ENCODE results near the gene AK5.
"Not testable (repeated sequence)": the region's sequence is repeated elsewhere in the genome, so short reads cannot be mapped to it uniquely, and the experiment has no call there.

AK5 gene

GRCh38 chr1:77300566-77300965 lies 18.7 kb downstream of the AK5 start:
- H3K4me3 ChIP-seq (ENCODE audit: low read depth, low read length), result no peak overlapping the region
- TF ChIP-seq CTCF (IDR thresholded peaks at IDR 0.05; ENCODE audit: insufficient read depth, low read depth, low read length, missing control alignments), result no peak
- no peak for DNase-seq (ENCODE audit: low read depth)

- H3K4me3 ChIP-seq (ENCODE audit: low read depth, low read length), result no peak overlapping the region
- TF ChIP-seq CTCF (IDR thresholded peaks at IDR 0.05; ENCODE audit: insufficient read depth, low read depth, low read length, missing control alignments), result no peak
Measured at GRCh38 chr1:77303387-77303786, 21.6 kb downstream of the AK5 start.

GRCh38 chr1:77308889-77309621 lies 27.2 kb downstream of the AK5 start:
- no peak for DNase-seq (ENCODE audit: low read depth)
- H3K4me3 ChIP-seq (ENCODE audit: low read depth, low read length), result no peak overlapping the region
- no peak for TF ChIP-seq CTCF (IDR thresholded peaks at IDR 0.05; ENCODE audit: insufficient read depth, low read depth, low read length, missing control alignments)

More at GRCh38 chr1:77303387-77303786, 21.6 kb downstream of the AK5 start:
- no peak for DNase-seq (ENCODE audit: low read depth)

GRCh38 chr1:77310924-77311323 lies 29.1 kb downstream of the AK5 start:
- TF ChIP-seq CTCF (IDR thresholded peaks at IDR 0.05; ENCODE audit: insufficient read depth, low read depth, low read length, missing control alignments), result no peak
- no peak for DNase-seq (ENCODE audit: low read depth)
- H3K4me3 ChIP-seq (ENCODE audit: low read depth, low read length), result no peak overlapping the region

GRCh38 chr1:77312364-77312763 lies 30.5 kb downstream of the AK5 start:
- H3K4me3 ChIP-seq (ENCODE audit: low read depth, low read length); DNase-seq (ENCODE audit: low read depth): not testable (repeated sequence)

GRCh38 chr1:77313491-77313890 lies 31.7 kb downstream of the AK5 start:
- no peak overlapping the region for H3K4me3 ChIP-seq (ENCODE audit: low read depth, low read length)
- peak; percentile 45 for TF ChIP-seq CTCF (IDR thresholded peaks at IDR 0.05; ENCODE audit: insufficient read depth, low read depth, low read length, missing control alignments)
- peak; percentile 44 for DNase-seq (ENCODE audit: low read depth)

- no peak overlapping the region for H3K4me3 ChIP-seq (ENCODE audit: low read depth, low read length)
- DNase-seq (ENCODE audit: low read depth), result no peak
- no peak for TF ChIP-seq CTCF (IDR thresholded peaks at IDR 0.05; ENCODE audit: insufficient read depth, low read depth, low read length, missing control alignments)
Measured at GRCh38 chr1:77316006-77316405, 34.2 kb downstream of the AK5 start.

Data from GM12865 (cell line).